GM10248 (cell line): ENCODE results near the gene ZNF410.
A peak's percentile ranks its signal among the peaks of the same experiment; 100 is the strongest.
"Not testable (repeated sequence)": the region's sequence is repeated elsewhere in the genome, so short reads cannot be mapped to it uniquely, and the experiment has no call there.

Source experiments
- CTCF ChIA-PET: fragments of 300-600 bp; sonication (Branson Sonifier 250); formaldehyde crosslinking; extraction: SDS; loops from one replicate; lab custom pipeline; 2021; ENCODE audit warnings: antibody characterized with exemption; lab: Yijun Ruan, JAX
- POLR2A ChIA-PET: fragments of 350-650 bp; sonication (Branson Sonifier 250); formaldehyde crosslinking; extraction: SDS; loops from one replicate; lab custom pipeline; 2020; ENCODE audit warnings: antibody characterized with exemption; lab: Yijun Ruan, JAX
- DNase-seq: peaks from one replicate; pipeline ENCODE4 v3.0.0; 2012; ENCODE audit errors: extremely low spot score
- CTCF ChIP-seq: IDR thresholded peaks from 2 replicates; pipeline ENCODE4 v1.5.1; 2012; ENCODE audit warnings: mild to moderate bottlenecking, low read depth; ENCODE audit errors: extremely low read depth, missing control alignments, control extremely low read depth

The ZNF410 gene, protein sequence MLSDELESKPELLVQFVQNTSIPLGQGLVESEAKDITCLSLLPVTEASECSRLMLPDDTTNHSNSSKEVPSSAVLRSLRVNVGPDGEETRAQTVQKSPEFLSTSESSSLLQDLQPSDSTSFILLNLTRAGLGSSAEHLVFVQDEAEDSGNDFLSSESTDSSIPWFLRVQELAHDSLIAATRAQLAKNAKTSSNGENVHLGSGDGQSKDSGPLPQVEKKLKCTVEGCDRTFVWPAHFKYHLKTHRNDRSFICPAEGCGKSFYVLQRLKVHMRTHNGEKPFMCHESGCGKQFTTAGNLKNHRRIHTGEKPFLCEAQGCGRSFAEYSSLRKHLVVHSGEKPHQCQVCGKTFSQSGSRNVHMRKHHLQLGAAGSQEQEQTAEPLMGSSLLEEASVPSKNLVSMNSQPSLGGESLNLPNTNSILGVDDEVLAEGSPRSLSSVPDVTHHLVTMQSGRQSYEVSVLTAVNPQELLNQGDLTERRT

GRCh38 chr14:73886449-73887317 is at the start of gene ZNF410:
ZNF410 (plus strand) TSS chr14:73886859; CDS start chr14:73892176, 5,317 bp downstream.
- DNase-seq, result peak; percentile 95
- CTCF ChIA-PET, result interaction anchor here (0.7 to 1.4 kb wide), 5 partner anchors 9 to 158 kb away, joined by 3 to 5 read pairs (median 3); no protein-coding TSS in a partner anchor

DNA sequence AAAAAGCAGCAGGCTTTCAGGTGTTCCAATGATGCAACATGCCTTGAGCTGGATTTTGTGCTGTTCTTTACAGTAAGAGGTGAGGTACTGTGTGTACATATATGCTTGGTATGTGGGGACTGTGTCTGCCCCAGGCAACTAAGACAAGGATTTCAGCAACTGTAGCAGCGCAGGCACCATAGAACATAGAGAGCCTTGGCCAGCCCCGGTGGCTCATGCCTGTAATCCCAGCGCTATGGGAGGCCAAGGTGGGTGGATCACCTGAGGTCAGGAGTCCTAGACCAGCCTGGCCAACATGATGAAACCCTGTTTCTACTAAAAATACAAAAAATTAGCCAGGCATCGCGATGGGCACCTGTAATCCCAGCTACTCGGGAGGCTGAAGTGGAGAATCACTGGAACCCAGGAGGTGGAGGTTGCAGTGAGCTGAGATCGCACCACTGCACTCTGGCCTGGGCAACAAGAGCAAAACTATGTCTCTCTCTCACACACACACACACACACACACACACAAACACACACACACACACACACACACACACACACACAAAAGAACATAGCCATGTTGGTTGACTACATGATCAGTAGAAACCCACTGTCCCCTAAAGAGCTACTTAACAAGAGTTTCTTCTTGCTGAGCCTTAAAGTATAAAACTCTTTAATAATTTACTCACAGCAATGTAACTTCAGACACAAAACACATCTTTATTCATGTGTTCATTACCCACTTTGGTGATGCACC is 48.2 kb upstream of the ZNF410 start:
- POLR2A ChIA-PET, result not testable (repeated sequence)
- CTCF ChIA-PET, result interaction anchor here (0.8 to 1.1 kb wide), 3 partner anchors 13 to 85 kb away, joined by 3 read pairs; partner anchors contain the start of gene PTGR2

More at GRCh38 chr14:73886449-73887317, at the start of gene ZNF410:
- no peak for TF ChIP-seq CTCF
- POLR2A ChIA-PET, result interaction anchor here (0.6 to 1.3 kb wide), 4 partner anchors 72 to 446 kb away, joined by 3 to 8 read pairs (median 4); a partner anchor contains a TSS

DNA sequence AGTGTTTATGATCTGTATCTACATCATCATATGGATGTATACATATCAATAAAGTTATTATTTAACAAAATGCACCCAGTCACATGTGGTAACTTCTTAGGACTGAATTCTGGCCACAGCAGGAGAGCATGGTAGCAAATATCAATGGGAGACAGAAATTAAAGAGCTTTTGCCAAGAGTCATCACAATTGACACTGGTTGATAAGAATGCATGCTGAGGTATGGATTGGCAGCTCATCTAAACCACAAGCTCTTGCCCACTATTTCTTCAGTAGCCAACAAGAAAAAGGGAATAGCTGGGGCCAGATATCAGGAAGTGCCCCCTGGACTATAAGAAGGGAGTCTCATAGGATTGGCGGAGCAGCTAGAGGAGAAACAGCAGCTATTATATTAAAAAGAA is 44.5 kb upstream of the ZNF410 start:
- no peak for DNase-seq
- ChIA-PET CTCF (interaction anchor here (0.7 to 2.9 kb wide), 3 partner anchors 9 to 17 kb away, joined by 3 to 9 read pairs (median 3); partner anchors contain the start of gene PTGR2), POLR2A (interaction anchor here (0.7 kb wide), 1 partner anchor 80 kb away, joined by 3 read pairs; no protein-coding TSS in a partner anchor)
- TF ChIP-seq CTCF, result no peak

More for the DNA sequence above, 48.2 kb upstream of the ZNF410 start:
- not testable (repeated sequence) for DNase-seq

- CTCF ChIA-PET, result interaction anchor here (0.7 to 2.9 kb wide), 2 partner anchors 15 to 17 kb away, joined by 3 to 9 read pairs; no protein-coding TSS in a partner anchor
- no peak for TF ChIP-seq CTCF
Observed at GRCh38 chr14:73842851-73843250, 43.8 kb upstream of the ZNF410 start.

GRCh38 chr14:73843296-73843695 is 43.4 kb upstream of the ZNF410 start:
- no peak for DNase-seq
- ChIA-PET POLR2A (no interaction called here), CTCF (interaction anchor here (1.6 to 2.9 kb wide), 2 partner anchors 16 to 18 kb away, joined by 3 to 9 read pairs; no protein-coding TSS in a partner anchor)
- no peak for TF ChIP-seq CTCF

More at GRCh38 chr14:73842851-73843250, 43.8 kb upstream of the ZNF410 start:
- POLR2A ChIA-PET, result interaction anchor here (0.7 kb wide), 1 partner anchor 80 kb away, joined by 3 read pairs; no protein-coding TSS in a partner anchor
- DNase-seq, result no peak

DNA sequence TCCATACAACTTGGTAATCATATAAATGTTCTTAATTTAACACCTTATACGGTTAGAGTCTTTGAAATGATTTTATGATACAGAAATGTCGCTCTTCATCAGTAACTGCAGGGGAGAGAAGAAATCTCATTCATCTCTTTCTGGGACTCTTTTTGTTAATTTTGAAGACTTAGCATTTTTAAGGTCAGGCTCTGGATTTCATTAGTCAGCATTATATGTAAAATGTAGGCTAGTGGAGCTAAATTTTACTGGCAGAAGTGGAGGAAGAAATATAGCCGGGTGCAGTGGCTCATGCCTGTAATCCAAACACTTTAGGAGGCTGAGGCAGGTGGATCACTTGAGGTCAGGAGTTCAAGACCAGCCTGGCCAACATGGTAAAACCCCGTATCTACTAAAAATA is 39.7 kb upstream of the ZNF410 start:
- POLR2A ChIA-PET, result no interaction called here
- CTCF ChIA-PET, result interaction anchor here (1.0 to 3.5 kb wide), 6 partner anchors 13 to 158 kb away, joined by 3 to 15 read pairs (median 6); partner anchors contain the start of gene ZNF410

More for the DNA sequence above, 39.7 kb upstream of the ZNF410 start:
- DNase-seq, result no peak
- no peak for TF ChIP-seq CTCF
